Activated T-cell treated with anti-CD3 and anti-CD28 coated beads for 1 hour (primary cell): ENCODE results near the gene CTNNA3.

ENCODE experiments used
- DNase-seq: peaks from one replicate; pipeline ENCODE4 v3.0.0-alpha.2; 2020; ENCODE audit warnings: low read depth

The CTNNA3 gene

GRCh38 chr10:67114945-67115344, 581.0 kb downstream of the CTNNA3 start:
- DNase-seq, result no peak

GRCh38 chr10:67112765-67113164, 583.2 kb downstream of the CTNNA3 start:
- DNase-seq, result no peak

- no peak for DNase-seq
These were observed 585.7 kb downstream of the CTNNA3 start for GRCh38 chr10:67110286-67110685.

- DNase-seq, result no peak
These were observed 588.3 kb downstream of the CTNNA3 start for GRCh38 chr10:67107670-67108069.

GRCh38 chr10:67100951-67101350, 595.0 kb downstream of the CTNNA3 start:
- no peak for DNase-seq

GRCh38 chr10:67098461-67098860, 597.5 kb downstream of the CTNNA3 start:
- no peak for DNase-seq

GRCh38 chr10:67095531-67095930, 600.5 kb downstream of the CTNNA3 start:
- DNase-seq, result no peak

- no peak for DNase-seq
These were observed 608.0 kb downstream of the CTNNA3 start for GRCh38 chr10:67088036-67088435.

GRCh38 chr10:67087135-67087425, 608.9 kb downstream of the CTNNA3 start:
- no peak for DNase-seq

- no peak for DNase-seq
These were observed 609.5 kb downstream of the CTNNA3 start for GRCh38 chr10:67086327-67087134.

- DNase-seq, result no peak
These were observed 616.9 kb downstream of the CTNNA3 start for GRCh38 chr10:67079126-67079525.

GRCh38 chr10:67077376-67077775, 618.6 kb downstream of the CTNNA3 start:
- DNase-seq, result no peak

GRCh38 chr10:67076144-67076543, 619.9 kb downstream of the CTNNA3 start:
- no peak for DNase-seq

- no peak for DNase-seq
These were observed 620.5 kb downstream of the CTNNA3 start for GRCh38 chr10:67075491-67075971.

GRCh38 chr10:67072654-67073053, 623.3 kb downstream of the CTNNA3 start:
- DNase-seq, result no peak

- no peak for DNase-seq
These were observed 645.6 kb downstream of the CTNNA3 start for GRCh38 chr10:67050415-67050814.

- DNase-seq, result no peak
These were observed 646.0 kb downstream of the CTNNA3 start for GRCh38 chr10:67049988-67050387.

GRCh38 chr10:67046507-67046906, 649.5 kb downstream of the CTNNA3 start:
- no peak for DNase-seq

- DNase-seq, result no peak
These were observed 650.6 kb downstream of the CTNNA3 start for GRCh38 chr10:67045404-67045803.

GRCh38 chr10:67043041-67043440, 653.0 kb downstream of the CTNNA3 start:
- no peak for DNase-seq

- no peak for DNase-seq
These were observed 659.2 kb downstream of the CTNNA3 start for GRCh38 chr10:67036808-67037207.

GRCh38 chr10:67033878-67034277, 662.1 kb downstream of the CTNNA3 start:
- DNase-seq, result no peak

GRCh38 chr10:67022099-67022498, 673.9 kb downstream of the CTNNA3 start:
- no peak for DNase-seq

GRCh38 chr10:67017218-67017617, 678.8 kb downstream of the CTNNA3 start:
- no peak for DNase-seq
